ENCODE measurements around the gene C19orf33. TPM values are rescaled to one million over a fixed set of nuclear protein-coding genes. Genes with fewer than 3 reads are reported as not detected.
"Not testable (repeated sequence)": the region's sequence is repeated elsewhere in the genome, so short reads cannot be mapped to it uniquely, and the experiment has no call there.

The C19orf33 gene
- total RNA-seq (2021): not detected in 2 replicates
- not detected for Bru-seq, nascent RNA
- BruChase-seq, experiment 1, labeled RNA remaining after a 2-hour chase: not detected
- BruChase-seq, experiment 2, labeled RNA remaining after a 6-hour chase: not detected
- long read RNA-seq: 0 reads

DNA sequence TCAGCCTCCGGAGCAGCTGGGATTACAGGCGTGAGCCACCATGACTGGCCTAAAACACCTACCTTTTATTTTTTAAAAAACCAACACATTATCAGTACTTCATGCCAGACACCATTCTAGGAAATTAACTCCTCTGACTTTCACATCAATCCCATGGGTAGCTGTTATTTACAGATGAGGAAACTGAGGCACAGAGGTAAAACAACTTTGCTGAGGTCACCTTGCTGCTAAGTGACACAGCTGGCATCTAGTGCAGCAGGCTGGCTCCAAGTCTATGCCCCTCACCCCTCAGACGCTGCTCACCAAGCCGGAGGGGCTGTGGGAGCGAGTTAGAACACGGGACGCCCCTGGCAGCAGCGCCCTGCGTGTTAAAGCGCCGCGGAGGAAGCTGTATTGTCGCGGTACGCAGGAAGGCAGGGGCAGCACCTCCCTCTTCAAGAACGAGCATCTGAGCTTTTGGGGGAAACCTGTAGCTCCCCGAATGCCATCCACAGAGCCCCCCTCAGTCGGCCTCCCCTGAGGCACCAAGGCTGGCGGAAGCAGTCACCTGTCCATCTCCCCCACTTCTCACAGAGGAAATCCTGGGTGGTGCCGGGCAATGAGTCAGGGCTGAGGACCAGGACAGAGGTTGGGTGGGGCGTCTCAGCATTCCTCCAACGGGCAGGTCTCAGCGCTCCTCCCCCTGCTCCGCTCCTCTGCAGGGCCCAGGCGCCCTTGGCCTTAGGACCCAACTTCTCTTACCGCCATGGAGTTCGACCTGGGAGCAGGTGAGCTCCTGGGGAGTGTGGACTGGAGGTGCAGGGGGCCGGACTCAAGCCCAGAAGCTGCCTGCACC lies at the start of gene C19orf33:
TSS of gene C19orf33 (plus strand) at position 735 of the 835 bp plus-strand sequence. CDS start at position 746, 11 bp downstream.
- no TSS peak for BruUV-seq (replicated peaks)
- CTCF ChIA-PET: no interaction called here
- no peak within 1 kb of the TSS for H3K27ac ChIP-seq (ENCODE audit: low read depth, low read length, poor library complexity, severe bottlenecking)
- H3K9me3 ChIP-seq (ENCODE audit: low read depth, low read length, poor library complexity, severe bottlenecking): no peaks in the 10 kb centered on the region
- H3K27me3 ChIP-seq (replicated peaks; ENCODE audit: insufficient read depth, low read depth, low read length, poor library complexity): no peaks in the 10 kb centered on the region
- POLR2A ChIA-PET (ENCODE audit: low non-redundant PET): no interaction called here
- TF ChIP-seq, protein P1, sequence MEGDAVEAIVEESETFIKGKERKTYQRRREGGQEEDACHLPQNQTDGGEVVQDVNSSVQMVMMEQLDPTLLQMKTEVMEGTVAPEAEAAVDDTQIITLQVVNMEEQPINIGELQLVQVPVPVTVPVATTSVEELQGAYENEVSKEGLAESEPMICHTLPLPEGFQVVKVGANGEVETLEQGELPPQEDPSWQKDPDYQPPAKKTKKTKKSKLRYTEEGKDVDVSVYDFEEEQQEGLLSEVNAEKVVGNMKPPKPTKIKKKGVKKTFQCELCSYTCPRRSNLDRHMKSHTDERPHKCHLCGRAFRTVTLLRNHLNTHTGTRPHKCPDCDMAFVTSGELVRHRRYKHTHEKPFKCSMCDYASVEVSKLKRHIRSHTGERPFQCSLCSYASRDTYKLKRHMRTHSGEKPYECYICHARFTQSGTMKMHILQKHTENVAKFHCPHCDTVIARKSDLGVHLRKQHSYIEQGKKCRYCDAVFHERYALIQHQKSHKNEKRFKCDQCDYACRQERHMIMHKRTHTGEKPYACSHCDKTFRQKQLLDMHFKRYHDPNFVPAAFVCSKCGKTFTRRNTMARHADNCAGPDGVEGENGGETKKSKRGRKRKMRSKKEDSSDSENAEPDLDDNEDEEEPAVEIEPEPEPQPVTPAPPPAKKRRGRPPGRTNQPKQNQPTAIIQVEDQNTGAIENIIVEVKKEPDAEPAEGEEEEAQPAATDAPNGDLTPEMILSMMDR (conservative IDR thresholded peaks at IDR 0.05; ENCODE audit: low read depth, low read length): no peak
- no peak for TF ChIP-seq EZH2 (IDR thresholded peaks at IDR 0.05; ENCODE audit: borderline replicate concordance, low read depth, low read length, poor library complexity, severe bottlenecking)
- no peak within 1 kb of the TSS for H3K4me3 ChIP-seq (ENCODE audit: low read depth, low read length, poor library complexity, severe bottlenecking)
- no peak for DNase-seq (ENCODE audit: low spot score)
- intact Hi-C loops (cut with micrococcal nuclease; ENCODE audit: unreplicated experiment): no loop called here
- H3K4me1 ChIP-seq (ENCODE audit: insufficient read depth, low read length, poor library complexity, severe bottlenecking): no peaks in the 10 kb centered on the region
- no peaks in the 10 kb centered on the region for H3K36me3 ChIP-seq (ENCODE audit: insufficient read depth, low read length, poor library complexity, severe bottlenecking)

DNA sequence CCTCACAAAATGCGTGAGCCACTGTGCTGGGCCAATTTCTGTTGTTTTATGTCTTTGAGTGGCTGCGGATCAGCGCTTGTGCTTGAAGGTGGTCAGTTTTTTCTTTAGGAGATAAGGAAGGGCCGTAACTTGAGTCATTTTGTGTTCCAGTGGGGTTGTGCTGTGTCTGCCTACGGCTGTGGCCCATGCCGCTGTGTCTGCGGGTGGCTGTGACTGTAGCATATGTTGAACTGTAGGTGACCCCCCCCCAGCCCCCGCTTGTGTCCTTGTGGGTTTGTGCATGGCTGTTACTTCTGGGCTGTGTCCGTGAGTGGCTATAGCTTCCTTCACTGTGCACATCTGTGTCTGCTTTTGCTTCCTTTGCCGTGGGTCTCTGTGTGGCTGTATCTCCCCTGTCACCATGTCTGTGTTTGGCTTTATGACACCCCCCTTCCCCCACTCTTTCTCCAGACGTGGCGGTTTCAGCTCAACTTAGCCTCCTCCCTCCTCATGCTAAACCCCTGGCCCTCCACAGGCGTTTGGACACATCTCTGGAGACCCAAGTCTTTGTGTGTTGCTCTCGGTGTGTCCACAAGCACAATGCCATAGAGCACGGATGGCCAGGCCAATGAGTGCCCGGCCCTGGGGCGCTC lies 48.6 kb upstream of the C19orf33 start:
- Histone ChIP-seq H3K27ac (ENCODE audit: low read depth, low read length, poor library complexity, severe bottlenecking) (no peak overlapping the region), H3K27me3 (replicated peaks; ENCODE audit: insufficient read depth, low read depth, low read length, poor library complexity) (no peaks in the 10 kb centered on the region), H3K36me3 (ENCODE audit: insufficient read depth, low read length, poor library complexity, severe bottlenecking) (no peaks in the 10 kb centered on the region), H3K4me3 (ENCODE audit: low read depth, low read length, poor library complexity, severe bottlenecking) (no peak overlapping the region), H3K4me1 (ENCODE audit: insufficient read depth, low read length, poor library complexity, severe bottlenecking) (peaks cover 20% of the 10 kb centered on the region), H3K9me3 (ENCODE audit: low read depth, low read length, poor library complexity, severe bottlenecking) (no peaks in the 10 kb centered on the region)
- ChIA-PET CTCF (no interaction called here), POLR2A (ENCODE audit: low non-redundant PET) (no interaction called here)
- no peak for TF ChIP-seq EZH2 (IDR thresholded peaks at IDR 0.05; ENCODE audit: borderline replicate concordance, low read depth, low read length, poor library complexity, severe bottlenecking)
- TF ChIP-seq, protein P1 (conservative IDR thresholded peaks at IDR 0.05; ENCODE audit: low read depth, low read length): no peak
- no peak for DNase-seq (ENCODE audit: low spot score)
- no TSS peak for BruUV-seq (replicated peaks)
- intact Hi-C loops (cut with micrococcal nuclease; ENCODE audit: unreplicated experiment): no loop called here

DNA sequence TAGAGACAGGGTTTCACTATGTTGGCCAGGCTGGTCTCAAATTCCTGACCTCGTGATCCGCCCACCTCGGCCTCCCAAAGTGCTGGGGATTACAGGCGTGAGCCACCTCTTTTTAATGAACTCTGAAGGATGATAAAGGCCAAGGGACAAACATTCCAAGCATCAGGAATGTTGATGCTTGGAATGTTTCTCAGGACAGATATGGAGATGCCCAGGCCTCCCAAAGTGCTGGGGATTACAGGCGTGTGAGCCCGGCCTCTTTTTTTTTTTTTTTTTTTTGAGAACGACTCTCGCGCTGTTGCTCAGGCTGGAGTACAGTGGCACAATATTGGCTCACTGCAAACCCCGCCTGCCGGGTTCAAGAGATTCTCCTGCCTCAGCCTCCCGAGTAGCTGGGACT lies 42.1 kb upstream of the C19orf33 start:
- H3K4me1 ChIP-seq (ENCODE audit: insufficient read depth, low read length, poor library complexity, severe bottlenecking); CTCF ChIA-PET; POLR2A ChIA-PET (ENCODE audit: low non-redundant PET); H3K27ac ChIP-seq (ENCODE audit: low read depth, low read length, poor library complexity, severe bottlenecking); H3K27me3 ChIP-seq (replicated peaks; ENCODE audit: insufficient read depth, low read depth, low read length, poor library complexity); H3K9me3 ChIP-seq (ENCODE audit: low read depth, low read length, poor library complexity, severe bottlenecking); intact Hi-C loops (cut with micrococcal nuclease; ENCODE audit: unreplicated experiment); DNase-seq (ENCODE audit: low spot score); BruUV-seq (replicated peaks); H3K4me3 ChIP-seq (ENCODE audit: low read depth, low read length, poor library complexity, severe bottlenecking); H3K36me3 ChIP-seq (ENCODE audit: insufficient read depth, low read length, poor library complexity, severe bottlenecking): not testable (repeated sequence)

Measured in A673 (cell line).